ENCODE results near the gene ZNF792.
"Not testable (repeated sequence)": the region's sequence is repeated elsewhere in the genome, so short reads cannot be mapped to it uniquely, and the experiment has no call there.

Gene ZNF792

GRCh38 chr19:34963573-34964406 is at the start of gene ZNF792:
ZNF792 (minus strand) TSS chr19:34964229; CDS start chr19:34963662, 567 bp downstream.
- DNase-seq (ENCODE audit: low spot score) = peak; percentile 63

- peak; percentile 49 for DNase-seq (ENCODE audit: low spot score)
Observed at GRCh38 chr19:35013041-35013819, 49.2 kb upstream of the ZNF792 start.

GRCh38 chr19:35011737-35012682 is 48.0 kb upstream of the ZNF792 start:
- no peak for DNase-seq (ENCODE audit: low spot score)

- DNase-seq (ENCODE audit: low spot score) = no peak
Observed at GRCh38 chr19:35011091-35011689, 47.2 kb upstream of the ZNF792 start.

GRCh38 chr19:35009424-35010415 is 45.7 kb upstream of the ZNF792 start:
- DNase-seq (ENCODE audit: low spot score) = no peak

- DNase-seq (ENCODE audit: low spot score) = no peak
Observed at GRCh38 chr19:35008891-35009341, 44.9 kb upstream of the ZNF792 start.

- DNase-seq (ENCODE audit: low spot score) = not testable (repeated sequence)
Observed at GRCh38 chr19:35007427-35007826, 43.4 kb upstream of the ZNF792 start.

- DNase-seq (ENCODE audit: low spot score) = no peak
Observed at GRCh38 chr19:35006999-35007365, 43.0 kb upstream of the ZNF792 start.

GRCh38 chr19:35006342-35006998 is 42.4 kb upstream of the ZNF792 start:
- no peak for DNase-seq (ENCODE audit: low spot score)

GRCh38 chr19:35006007-35006341 is 41.9 kb upstream of the ZNF792 start:
- DNase-seq (ENCODE audit: low spot score) = not testable (repeated sequence)

GRCh38 chr19:35005256-35005977 is 41.4 kb upstream of the ZNF792 start:
- DNase-seq (ENCODE audit: low spot score) = no peak

GRCh38 chr19:35004517-35005255 is 40.7 kb upstream of the ZNF792 start:
- DNase-seq (ENCODE audit: low spot score) = no peak

- DNase-seq (ENCODE audit: low spot score) = no peak
Observed at GRCh38 chr19:35002037-35002535, 38.1 kb upstream of the ZNF792 start.

- peak; percentile 49 for DNase-seq (ENCODE audit: low spot score)
Observed at GRCh38 chr19:35000647-35001501, 36.8 kb upstream of the ZNF792 start.

- no peak for DNase-seq (ENCODE audit: low spot score)
Observed at GRCh38 chr19:35000338-35000646, 36.3 kb upstream of the ZNF792 start.

GRCh38 chr19:34999498-35000337 is 35.7 kb upstream of the ZNF792 start, which contains the start of gene GRAMD1A:
GRAMD1A (plus strand) TSS chr19:35000323; CDS start chr19:35000479, 156 bp downstream.
- peak; percentile 87 for DNase-seq (ENCODE audit: low spot score)

Measured in cerebellar cortex (tissue), 1 donor.